A549 treated with RU486 at 1 μM for 4 hours (cell line): Measurements from ENCODE around the gene PRKCSH. TPM values are rescaled to one million over a fixed set of nuclear protein-coding genes. Genes with fewer than 3 reads are reported as not detected.

ENCODE experiments used
- total RNA-seq: library from RNA; stranded (reverse); fragments of 200-300 nt; extraction: Qiagen RNA extraction; gene quantifications from 5 replicates; pipeline ENCODE4 v1.2.3, GENCODE V29; 2022; ENCODE audit warnings: low read depth

PRKCSH gene
- 232 to 265 TPM (median 260 TPM) in 5 replicates for total RNA-seq

GRCh38 chr19:11435057-11435832 is at the start of gene PRKCSH, which contains the start of gene ODAD3:
Gene PRKCSH, plus strand, starts transcription at chr19:11435635. Its CDS starts 483 bp downstream, at chr19:11436118.
Gene ODAD3, minus strand, starts transcription at chr19:11435121. Its CDS starts 105 bp downstream, at chr19:11435016.

GRCh38 chr19:11418549-11419506 is 16.6 kb upstream of the PRKCSH start, which contains the start of gene RGL3:
Gene RGL3, minus strand, starts transcription at chr19:11419314. Its CDS starts 36 bp downstream, at chr19:11419278.

GRCh38 chr19:11480715-11481533 is 45.5 kb downstream of the PRKCSH start, which contains the start of gene ELAVL3:
Gene ELAVL3, minus strand, starts transcription at chr19:11481046. Its CDS starts 438 bp downstream, at chr19:11480608.

Other genes starting within 250 kb of the PRKCSH start
- 25.7 to 36.4 TPM (median 33.2 TPM) in 5 replicates for gene KANK2, start 238.1 kb upstream of the PRKCSH start, total RNA-seq
- not detected in 5 replicates for gene ANGPTL8, start 196.0 kb upstream of the PRKCSH start, total RNA-seq
- gene DOCK6, start 173.1 kb upstream of the PRKCSH start, total RNA-seq: 6.0 to 12.0 TPM (median 8.8 TPM) in 5 replicates
- gene TSPAN16, start 139.5 kb upstream of the PRKCSH start, total RNA-seq: not detected in 5 replicates
- gene RAB3D, start 96.0 kb upstream of the PRKCSH start, total RNA-seq: 2.5 to 3.2 TPM (median 2.8 TPM) in 5 replicates
- gene TMEM205, start 89.4 kb upstream of the PRKCSH start, total RNA-seq: 95.9 to 133 TPM (median 114 TPM) in 5 replicates
- gene CCDC159, start 89.1 kb upstream of the PRKCSH start, total RNA-seq: 4.4 to 6.4 TPM (median 5.7 TPM) in 5 replicates
- 8.0 to 11.5 TPM (median 9.9 TPM) in 5 replicates for gene PLPPR2, start 80.2 kb upstream of the PRKCSH start, total RNA-seq
- 1.7 to 3.4 TPM (median 2.2 TPM) in 5 replicates for gene SWSAP1, start 61.0 kb upstream of the PRKCSH start, total RNA-seq
- gene EPOR, start 51.3 kb upstream of the PRKCSH start, total RNA-seq: 3.6 to 5.5 TPM (median 5.1 TPM) in 5 replicates
- 0.85 to 2.0 TPM (median 1.7 TPM) in 5 replicates for gene RGL3, start 16.3 kb upstream of the PRKCSH start, total RNA-seq
- gene ODAD3, start 514 bp upstream of the PRKCSH start, total RNA-seq: 0.83 to 1.3 TPM (median 1.3 TPM) in 5 replicates
- 0.02 to 0.21 TPM (median 0.11 TPM) in 3 of 5 replicates, not detected in the others for gene ELAVL3, start 45.4 kb downstream of the PRKCSH start, total RNA-seq
- gene ZNF653, start 70.2 kb downstream of the PRKCSH start, total RNA-seq: 3.5 to 6.0 TPM (median 5.3 TPM) in 5 replicates
- 27.8 to 37.6 TPM (median 34.7 TPM) in 5 replicates for gene ECSIT, start 93.5 kb downstream of the PRKCSH start, total RNA-seq
- gene CNN1, start 103.2 kb downstream of the PRKCSH start, total RNA-seq: 0.35 to 0.94 TPM (median 0.40 TPM) in 5 replicates
- gene ELOF1, start 123.6 kb downstream of the PRKCSH start, total RNA-seq: 91.1 to 119 TPM (median 103 TPM) in 5 replicates
- 0.27 to 0.43 TPM in 2 of 5 replicates, not detected in the others for gene ACP5, start 142.0 kb downstream of the PRKCSH start, total RNA-seq
- 2.8 to 5.5 TPM (median 3.7 TPM) in 5 replicates for gene ZNF627, start 161.8 kb downstream of the PRKCSH start, total RNA-seq